COLO668 (cell line): ENCODE measurements around the gene PLEKHB2.
"Not testable (repeated sequence)": the region's sequence is repeated elsewhere in the genome, so short reads cannot be mapped to it uniquely, and the experiment has no call there.

Experiments
- DNase-seq: peaks from one replicate; lab custom pipeline; 2025; ENCODE audit not compliant: unreplicated experiment; lab: John Stamatoyannopoulos, UW

PLEKHB2 gene

DNA sequence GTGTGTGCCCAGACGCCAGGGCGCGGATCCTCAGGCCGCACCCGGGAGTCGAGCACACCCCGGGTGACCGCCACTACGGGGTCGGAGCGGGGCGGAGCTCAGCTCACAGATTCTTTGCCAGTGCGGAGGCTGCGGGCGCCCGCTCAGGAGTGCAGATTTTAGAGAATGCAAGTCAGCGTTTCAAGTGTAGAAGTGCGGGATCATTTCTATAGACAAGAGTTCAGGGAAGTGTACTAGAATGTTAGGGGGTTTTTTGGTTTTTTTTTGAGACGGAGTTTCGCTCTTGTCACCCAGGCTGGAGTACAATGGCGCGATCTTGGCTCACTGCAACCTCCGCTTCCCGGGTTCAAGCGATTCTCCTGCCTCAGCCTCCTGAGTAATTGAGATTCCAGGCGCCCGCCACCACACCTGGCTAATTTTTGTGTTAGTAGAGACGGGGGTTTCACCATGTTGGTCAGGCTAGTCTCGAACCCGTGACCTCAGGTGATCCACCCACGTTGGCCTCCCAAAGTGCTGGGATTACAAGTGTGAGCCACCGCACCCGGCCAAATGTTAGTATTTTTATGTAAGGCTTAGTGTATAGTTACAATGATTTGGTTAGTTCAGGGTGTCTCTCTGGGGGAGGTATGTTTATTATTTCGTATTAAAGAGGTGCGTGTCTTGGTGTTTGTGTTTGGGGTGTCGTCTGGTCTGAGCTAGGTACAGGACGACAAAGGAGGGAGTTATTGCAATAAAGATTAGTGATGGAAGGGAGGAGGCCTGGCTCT is 11.3 kb upstream of the PLEKHB2 start:
- DNase-seq: peak; percentile 81

DNA sequence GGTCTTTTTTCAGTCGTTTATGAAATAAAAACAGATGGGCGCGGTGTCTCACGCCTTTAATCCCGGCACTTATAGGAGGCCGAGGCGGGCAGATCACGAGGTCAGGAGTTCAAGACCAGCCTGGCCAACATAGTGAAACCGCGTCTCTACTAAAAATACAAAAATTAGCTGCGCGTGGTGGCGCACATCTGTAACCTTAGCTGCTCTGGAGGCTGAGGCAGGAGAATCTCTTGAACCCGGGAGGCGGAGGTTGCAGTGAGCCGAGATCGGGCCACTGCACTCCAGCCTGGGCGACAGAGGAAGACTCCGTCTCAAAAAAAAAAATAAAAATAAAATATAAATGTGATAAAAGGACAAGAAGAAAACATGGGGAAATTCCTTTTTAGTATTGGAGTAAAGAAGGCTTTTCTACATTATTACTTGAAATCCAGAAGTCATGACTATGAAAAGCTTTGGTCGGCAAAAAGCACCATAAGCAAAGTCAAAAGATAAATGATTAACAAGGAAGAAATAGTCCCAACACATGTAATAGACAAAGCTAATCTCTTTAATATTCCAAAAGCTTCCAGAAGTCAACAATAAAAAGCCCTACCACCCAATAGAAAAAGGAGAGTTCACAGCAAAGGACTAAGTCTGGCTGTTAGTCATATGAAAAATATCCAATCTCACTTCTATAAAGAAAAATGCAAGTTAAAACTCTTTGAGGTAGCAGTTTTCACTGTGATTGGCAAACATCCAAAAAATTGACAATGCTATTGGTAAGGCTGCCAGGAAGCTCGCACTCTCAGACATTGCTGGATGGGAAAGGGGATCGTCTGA is 10.5 kb upstream of the PLEKHB2 start:
- DNase-seq: peak; percentile 33

DNA sequence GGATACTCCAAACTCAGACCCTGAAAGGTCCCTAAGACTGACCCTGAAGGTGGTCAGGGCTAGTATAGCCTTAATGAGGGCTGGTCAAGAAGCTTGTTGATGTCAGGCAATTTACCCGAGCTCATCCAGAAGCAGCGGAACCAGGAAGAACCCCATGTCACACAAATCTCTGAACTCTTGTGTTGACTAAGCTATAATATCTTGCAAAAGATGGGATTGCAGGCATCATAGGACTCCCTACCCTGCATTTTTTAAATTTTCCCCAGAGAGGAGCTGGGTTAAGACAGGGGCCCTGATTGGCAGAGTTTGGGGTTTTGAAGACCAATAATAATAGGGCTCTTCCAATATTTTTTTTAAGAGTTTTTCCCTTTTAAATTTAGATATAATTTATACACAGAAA is 2.0 kb upstream of the PLEKHB2 start:
- no peak for DNase-seq

DNA sequence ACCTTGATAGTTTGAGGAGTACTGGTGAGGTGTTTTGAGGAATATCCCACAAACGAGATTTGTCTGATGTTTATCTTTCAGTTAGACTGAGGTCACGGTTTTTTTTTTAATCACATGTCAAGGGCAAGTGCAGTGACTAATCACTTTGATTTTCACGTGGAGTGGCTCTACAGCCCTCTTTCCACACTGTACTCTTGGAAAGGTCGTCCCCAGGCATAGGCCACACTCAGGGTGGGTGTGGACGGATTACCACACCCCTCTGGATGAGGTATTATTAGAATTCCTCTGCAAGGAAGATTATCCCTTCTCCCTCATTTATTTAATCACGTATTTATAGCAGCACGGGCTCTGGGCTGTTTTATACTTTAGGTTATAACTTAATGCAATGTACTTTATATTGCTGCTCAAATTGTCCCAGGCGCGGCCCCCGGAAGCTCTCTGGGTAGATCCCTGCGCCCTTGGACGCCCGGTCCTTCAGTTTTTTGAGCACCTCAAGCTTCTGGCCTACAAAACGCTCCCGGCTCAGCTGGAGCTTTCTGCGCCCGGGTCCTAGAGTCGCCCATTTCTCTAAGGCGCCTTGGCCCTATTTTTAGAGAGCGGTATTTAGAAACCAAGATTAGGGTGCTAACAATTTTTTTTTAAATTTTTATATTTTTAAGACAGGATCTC is 515 bp upstream of the PLEKHB2 start:
- peak; percentile 76 for DNase-seq

DNA sequence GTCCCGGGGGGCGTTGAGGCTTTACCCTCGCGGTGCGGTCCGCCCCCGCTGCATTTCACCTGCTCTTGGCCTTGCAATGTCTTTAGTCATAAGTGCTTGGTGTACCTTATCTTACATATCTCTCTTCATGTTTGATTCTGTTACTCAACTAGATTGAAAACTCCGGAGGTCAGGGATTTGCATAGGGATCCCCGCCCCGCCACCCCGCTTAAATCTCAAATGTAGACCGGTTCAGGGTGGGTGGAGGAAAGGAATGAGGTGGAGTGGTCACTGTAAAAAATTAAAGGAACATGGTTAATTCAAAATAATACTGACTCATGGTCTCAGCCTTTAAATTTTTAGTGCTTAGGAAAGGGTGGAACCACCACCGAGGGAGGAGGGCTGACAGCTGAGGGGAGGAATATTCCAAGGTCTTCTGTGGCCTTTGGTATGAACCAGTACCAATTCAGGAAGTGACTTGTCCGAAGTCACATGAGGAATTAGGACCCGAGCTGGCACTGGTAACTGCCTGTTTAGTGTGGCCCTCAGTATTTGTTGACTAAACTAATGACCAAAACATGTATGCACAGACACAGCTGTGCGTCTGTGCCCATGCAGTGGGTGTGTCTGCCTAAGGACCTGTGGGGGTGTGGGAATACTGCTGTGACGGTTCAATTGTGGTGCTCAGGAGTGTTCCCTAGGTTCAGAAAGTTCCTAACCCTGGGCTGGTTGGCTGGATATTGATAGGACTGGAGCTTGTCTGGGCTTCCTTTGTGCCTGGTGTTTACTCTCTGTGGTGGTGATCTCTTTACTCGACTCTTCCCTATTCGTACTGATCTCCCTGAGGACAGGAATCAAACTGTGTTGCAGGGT is 1.0 kb downstream of the PLEKHB2 start:
- DNase-seq: peak; percentile 63

DNA sequence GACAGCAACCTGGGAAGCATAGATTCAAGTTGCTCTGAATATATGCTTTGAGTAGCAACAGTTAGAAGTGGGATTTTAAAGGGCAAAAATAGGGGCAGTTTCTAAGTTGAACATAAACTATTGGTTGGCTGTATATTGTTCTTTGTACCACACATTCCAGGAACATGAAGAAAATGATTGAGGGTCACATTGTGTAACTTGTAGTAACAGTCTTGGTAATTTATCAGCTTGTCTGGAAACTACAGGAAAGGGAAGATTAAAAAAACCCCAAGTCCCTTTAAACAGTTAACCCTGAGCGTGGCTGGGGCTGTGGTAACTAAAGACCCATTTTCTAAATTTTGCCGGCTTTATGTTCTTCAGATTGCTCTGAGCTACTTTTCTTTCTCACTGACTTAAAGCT is 7.4 kb downstream of the PLEKHB2 start:
- no peak for DNase-seq

DNA sequence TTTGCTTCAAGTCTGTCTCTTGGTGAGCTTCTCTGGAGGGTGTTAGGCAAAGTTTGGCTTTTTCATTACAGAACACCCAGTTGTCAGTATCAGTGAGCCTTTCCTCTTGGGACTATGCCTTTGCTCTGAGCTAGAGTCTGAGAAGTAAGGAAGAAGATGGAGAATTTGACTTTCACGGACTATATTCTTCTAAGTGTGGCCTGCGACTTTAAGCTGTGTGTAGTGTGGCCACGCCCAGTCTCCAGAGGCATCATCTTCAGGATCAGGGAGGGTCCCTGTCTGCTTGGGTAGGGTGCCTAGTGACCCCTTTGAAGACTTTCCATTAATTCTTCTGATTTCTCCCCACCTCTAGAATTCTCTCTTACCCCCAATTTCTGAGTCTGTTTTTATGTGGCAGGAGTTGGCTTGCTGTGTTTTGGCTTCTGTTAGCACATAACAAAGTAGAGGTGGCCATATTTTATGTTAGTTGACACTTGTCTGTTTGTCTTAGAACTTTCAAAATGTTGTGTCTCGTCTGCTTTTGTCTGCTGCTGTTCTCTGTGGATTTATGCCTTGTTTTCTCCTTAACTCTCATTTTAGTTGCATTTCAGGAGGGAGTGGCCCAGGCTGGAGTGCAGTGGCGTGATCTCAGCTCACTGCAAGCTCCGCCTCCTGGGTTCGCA is 8.6 kb downstream of the PLEKHB2 start:
- no peak for DNase-seq

DNA sequence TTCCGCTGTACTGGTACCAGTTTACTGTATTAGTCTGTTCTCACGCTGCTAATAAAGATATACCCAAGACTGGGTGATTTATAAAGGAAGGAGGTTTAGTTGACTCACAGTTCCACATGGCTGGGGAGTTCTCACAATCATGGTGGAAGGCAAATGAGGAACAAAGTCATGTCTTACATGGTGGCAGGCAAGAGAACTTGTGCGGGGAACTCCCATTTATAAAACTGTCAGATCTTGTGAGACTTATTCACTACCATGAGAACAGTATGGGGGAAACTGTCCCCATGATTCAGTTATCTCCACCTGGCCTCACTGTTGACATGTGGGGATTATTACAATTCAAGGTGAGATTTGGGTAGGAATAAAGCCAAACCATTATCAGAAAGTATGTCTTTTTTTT is 9.8 kb downstream of the PLEKHB2 start:
- not testable (repeated sequence) for DNase-seq

DNA sequence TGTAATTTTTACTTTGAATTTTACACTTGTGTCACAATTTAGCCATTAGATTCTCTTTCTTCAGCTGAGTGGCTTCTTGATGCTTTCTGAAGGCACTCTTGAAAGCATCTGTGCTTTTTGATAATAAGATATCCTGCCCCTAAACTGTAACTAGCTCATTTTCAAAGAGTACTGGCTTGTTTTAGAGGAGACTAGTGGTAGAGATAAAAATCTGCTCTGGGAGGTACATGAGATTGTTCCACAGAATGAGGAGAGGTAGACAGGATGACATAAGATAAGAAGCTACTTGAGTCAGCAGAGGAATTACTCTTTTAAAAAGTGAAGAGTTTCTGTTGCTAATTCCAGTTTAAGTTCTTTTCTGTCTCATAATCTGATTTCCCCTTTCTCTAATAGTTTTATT is 10.6 kb downstream of the PLEKHB2 start:
- no peak for DNase-seq

DNA sequence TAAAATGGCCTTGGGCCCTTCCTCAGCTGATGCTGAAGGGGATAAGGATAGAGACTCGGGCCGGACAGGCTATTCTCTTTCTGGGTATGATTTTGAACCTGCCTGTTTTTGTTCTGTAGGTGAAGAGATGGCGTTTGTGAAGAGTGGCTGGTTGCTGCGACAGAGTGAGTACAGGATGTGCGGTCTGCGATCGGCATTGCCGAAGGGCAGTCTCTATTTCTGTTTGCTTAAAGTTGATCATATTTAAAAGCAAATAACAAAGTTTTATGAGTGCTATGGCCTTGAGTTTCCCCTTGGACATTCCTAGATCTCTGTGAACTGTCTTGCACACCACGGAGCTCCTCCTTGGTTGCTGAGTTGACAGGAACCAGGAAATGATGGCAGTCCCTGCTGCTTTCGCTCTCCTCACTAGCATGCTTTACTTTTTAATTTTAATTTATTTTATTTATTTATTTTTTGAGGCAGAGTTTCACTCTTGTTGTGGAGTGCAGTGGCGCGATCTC is 15.7 kb downstream of the PLEKHB2 start:
- no peak for DNase-seq

DNA sequence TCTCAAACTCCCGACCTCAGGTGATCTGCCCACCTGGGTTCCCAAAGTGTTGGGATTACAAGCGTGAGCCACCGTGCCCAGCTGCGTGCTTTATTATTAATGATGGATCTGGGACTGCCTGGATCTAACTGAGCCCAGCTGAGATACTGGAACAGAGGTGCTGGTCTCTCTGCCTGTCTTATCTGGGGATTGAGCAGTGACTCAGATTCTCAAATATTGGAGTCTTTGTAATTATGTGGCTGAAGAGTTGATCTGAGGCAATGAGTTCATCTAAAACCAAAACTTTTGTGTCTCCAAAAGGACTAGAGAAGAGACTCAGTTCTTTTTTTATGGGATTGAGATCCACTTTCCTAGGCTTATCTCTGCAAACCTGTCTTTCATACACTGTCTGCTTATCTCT is 16.3 kb downstream of the PLEKHB2 start:
- DNase-seq: no peak

DNA sequence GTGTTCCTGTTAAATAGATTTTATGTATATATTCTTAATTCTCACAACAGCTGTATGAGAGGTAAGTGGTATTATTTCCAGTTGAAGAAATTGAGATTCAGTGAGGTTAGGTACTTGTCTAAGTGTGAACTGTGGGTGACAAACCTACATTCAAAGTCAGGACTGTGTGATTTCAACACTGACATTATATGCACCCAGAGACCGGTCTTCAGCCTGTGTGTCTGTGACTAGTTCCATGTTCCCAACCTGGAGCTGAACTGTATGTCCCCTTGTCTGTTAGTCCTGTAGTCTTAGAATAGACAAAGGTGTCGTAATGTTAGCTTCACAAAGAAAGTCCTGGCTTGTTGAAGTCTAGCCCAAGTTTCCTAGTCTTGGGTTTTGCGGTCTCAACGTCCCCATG is 17.4 kb downstream of the PLEKHB2 start:
- no peak for DNase-seq

DNA sequence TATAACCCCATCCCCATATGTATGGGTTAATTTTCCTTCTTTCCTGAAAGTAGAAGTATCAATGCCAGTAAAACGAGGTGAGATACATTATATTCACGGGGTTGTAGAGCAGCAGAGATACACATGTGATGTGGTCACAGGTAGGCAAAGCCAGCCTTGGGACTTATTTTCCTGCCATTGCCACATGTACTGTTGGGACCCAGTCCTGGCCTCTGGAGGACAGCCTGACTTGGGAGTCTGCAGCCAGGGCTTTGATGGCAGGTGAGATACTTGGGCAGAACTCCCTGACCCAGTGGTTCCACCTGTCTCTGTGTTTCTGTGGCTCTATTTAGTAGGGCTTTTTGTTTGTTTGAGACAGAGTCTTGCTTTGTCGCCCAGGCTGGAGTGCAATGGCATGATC is 18.1 kb downstream of the PLEKHB2 start:
- no peak for DNase-seq

DNA sequence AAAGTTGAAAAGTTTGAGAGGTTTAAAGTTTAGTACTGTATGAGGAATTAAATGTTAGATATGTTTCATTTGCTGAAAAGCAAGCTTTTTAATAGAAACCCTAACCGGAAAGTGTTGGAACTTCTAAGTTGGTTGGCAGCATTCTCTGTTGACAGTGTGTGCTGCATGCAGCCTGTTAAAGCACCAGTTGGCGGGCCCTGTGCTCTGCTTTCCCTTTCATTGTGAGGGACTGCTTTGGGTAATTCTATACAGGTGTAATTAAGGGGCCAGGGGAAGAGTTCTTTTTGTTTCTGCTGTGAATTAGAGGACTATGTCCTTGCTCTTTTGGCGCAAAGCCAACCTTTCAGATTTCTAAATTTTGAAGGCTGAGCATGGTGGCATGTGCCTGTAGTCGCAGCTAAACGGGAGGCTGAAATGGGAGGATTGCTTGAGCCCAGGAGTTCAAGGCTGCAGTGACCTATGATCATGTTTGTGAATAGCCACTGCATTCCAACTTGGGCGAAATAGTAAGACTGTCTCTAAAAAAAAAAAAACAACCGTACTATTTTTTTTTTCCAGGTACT is 20.1 kb downstream of the PLEKHB2 start:
- DNase-seq: no peak

DNA sequence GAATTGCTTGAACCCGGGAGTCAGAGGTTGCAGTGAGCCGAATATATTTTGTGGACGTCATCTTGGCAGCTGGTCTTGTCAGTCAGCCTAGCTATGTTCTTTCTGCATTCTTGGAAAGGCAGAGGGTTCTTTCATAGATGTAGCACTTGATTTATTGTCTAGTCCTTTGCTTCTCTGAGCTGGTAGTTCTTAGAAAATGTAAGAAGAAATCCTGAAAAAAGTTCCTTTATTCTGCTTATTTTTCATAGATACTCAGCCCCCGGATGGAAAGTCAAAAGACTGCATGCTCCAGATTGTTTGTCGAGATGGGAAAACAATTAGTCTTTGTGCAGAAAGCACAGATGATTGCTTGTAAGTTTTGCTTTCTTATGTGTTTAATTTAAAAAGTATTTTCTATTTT is 21.3 kb downstream of the PLEKHB2 start:
- no peak for DNase-seq

DNA sequence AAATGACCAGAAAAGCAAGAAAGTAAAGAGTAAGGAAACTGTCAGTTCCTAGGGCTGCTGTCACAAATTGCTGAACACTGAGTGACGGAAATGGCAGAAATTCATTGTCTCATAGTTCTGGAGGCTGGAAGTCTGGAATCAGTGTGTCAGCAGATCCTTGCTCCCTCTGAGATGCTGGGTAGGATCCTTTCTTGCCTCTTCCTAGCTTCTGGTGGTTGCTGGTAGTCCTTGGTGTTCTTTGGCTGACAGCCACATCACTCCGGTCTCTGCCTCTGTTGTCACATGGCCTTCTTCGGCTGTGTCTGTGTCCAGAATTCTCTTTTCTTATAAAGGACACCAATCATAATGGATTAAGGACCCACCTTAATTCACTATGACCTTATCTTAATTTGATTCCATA is 21.9 kb downstream of the PLEKHB2 start:
- DNase-seq: no peak

DNA sequence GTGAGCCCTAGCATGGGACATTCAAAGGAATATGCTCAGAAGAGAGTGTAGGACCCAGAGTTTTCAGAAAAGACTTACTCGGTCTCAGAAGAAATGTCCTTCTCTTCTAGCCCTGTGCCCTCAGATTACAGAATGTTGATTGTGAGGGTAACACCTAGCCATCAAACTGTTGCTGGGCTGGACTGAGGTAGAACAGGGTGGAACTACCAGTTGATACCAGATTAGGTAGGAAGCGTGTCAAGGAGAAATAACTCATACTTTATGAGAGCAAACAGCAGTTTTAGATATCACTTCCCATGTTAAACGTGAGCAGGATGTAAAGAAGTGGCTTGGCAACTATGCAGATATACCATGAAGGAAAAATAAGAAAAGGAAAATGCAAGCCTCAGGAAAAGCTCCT is 22.8 kb downstream of the PLEKHB2 start:
- no peak for DNase-seq

DNA sequence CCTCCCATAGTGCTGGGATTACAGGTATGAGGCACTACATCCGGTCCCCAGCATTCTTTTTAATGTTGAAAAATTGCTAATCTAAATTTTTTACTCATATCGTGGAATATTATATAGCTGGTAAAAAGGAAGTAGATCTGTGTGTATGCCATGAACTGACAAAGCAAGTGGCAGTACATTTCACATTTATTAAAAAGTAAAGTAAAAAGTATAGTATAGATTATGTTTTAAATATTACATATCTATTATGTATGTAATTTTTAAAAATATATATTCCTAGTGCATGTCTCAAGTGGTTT is 25.1 kb downstream of the PLEKHB2 start:
- no peak for DNase-seq

DNA sequence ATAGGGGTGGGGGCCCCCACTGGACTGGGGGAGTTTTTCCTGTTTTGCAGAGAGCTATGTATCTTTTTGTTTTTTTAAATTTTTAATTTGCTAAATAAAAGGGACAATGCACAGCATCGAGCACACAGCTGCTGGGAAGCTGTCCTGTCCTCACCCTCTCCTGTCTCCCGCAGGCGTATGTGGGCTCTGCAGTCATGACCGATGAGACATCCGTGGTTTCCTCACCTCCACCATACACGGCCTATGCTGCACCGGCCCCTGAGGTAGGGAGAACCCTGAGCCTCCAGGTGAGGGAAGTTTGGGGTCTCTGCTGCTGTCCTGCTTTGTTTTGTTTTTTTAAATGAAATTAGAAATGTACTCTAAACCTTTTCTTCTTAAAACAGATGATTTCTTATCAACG is 27.6 kb downstream of the PLEKHB2 start:
- DNase-seq: no peak

DNA sequence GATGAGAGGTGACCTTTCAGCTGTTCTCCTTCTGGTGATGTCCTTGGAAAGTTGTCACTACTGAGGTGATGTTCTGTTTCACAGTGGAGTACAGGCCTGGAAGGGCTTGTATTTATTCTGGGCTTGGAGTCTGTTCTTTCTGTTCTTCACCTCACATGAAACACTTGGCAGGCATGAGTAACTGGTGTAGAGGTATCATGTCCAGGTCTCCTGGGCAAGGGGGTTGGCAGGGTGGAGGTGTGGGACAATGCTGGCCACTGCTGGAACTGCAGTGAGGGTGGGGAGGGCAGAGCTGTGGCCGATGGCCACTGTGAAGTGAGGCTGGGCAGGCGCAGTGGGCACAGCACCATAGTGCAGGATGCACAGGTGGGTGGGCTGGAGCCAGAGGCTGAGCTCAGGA is 35.4 kb downstream of the PLEKHB2 start:
- DNase-seq: no peak
